ENCODE measurements around the gene TM7SF2.

TM7SF2 gene

DNA sequence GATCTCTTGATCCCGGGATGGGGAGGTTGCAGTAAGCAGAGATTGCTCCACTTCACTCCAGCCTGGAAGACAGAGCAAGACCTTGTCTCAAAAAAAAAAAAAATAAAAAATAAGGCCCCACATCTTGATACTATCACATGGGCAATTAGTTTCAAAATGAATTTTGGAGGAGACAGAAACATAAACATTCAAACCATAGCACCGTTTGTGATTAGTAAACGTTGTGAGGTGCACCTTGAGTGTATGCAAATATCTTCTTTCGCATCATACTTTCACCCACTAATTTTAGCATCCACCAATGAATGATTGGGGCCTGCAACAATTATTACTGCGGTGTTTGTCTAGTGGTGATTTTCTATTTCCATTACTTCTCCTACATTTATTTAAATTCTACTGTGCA is 47.3 kb downstream of the TM7SF2 start:
- no peak for DNase-seq

- no peak for DNase-seq
Observed at GRCh38 chr11:65160643-65161042, 49.0 kb downstream of the TM7SF2 start.

GRCh38 chr11:65163684-65164083 is 52.0 kb downstream of the TM7SF2 start:
- DNase-seq: no peak
